HepG2 (cell line): ENCODE measurements around the gene CEACAM8. TPM values are rescaled to one million over a fixed set of nuclear protein-coding genes. Genes with fewer than 3 reads are reported as not detected.
"Not testable (repeated sequence)": the region's sequence is repeated elsewhere in the genome, so short reads cannot be mapped to it uniquely, and the experiment has no call there.

Source experiments
- ATAC-seq: fragments of 200-7000 bp; cut with Tn5 transposase; 3 replicates; pipeline ENCODE4 v1.9.1; 2020; ENCODE audit warnings: mild to moderate bottlenecking, moderate library complexity
- BruUV-seq: library from RNA; stranded (reverse); fragments of 400-500 nt; replicated peaks from 2 replicates; lab custom pipeline; 2021; lab: Mats Ljungman, UMichigan
- CTCF ChIA-PET: fragments of 300-600 bp; formaldehyde crosslinking; extraction: SDS; loops from one replicate; lab custom pipeline; 2021; ENCODE audit warnings: low total read pairs, inconsistent platforms, low intra/inter-chr PET ratio; lab: Yijun Ruan, JAX
- POLR2A ChIA-PET: fragments of 350-600 bp; sonication (Branson Sonifier 250); formaldehyde crosslinking; loops from one replicate; lab custom pipeline; 2020; ENCODE audit warnings: antibody characterized with exemption, inconsistent platforms; lab: Yijun Ruan, JAX
- DNase-seq: peaks from one replicate; pipeline ENCODE4 v3.0.0-alpha.2; 2015; ENCODE audit warnings: low spot score
- FAIRE-seq: peaks from 3 replicates; lab custom pipeline; 2011; peaks lifted over from hg19 to GRCh38; lab: Jason Lieb, UNC
- H2AFZ ChIP-seq: one replicate; pipeline ENCODE4 v1.6.1; 2011; ENCODE audit warnings: low read length, inconsistent platforms
- H3K27ac ChIP-seq: fragments of 300-600 bp; 3 replicates; pipeline ENCODE4 v1.8.0; 2011; ENCODE audit warnings: mixed run types, mild to moderate bottlenecking, mixed read lengths, low read length, inconsistent platforms; ENCODE audit not compliant: insufficient read depth; ENCODE audit errors: extremely low read length
- H3K27me3 ChIP-seq, 2 experiments: fragments of 200-600 bp in 1 of 2; 2 replicates in 1 of 2; 3 replicates in 1 of 2; pipeline versions ENCODE4 v1.6.0 to v1.8.0; 2011; ENCODE audit warnings: low read length in 2 of 2, mild to moderate bottlenecking in 2 of 2, moderate library complexity in 2 of 2, inconsistent platforms in 1 of 2; ENCODE audit not compliant: insufficient read depth in 2 of 2, control insufficient read depth in 1 of 2
- H3K36me3 ChIP-seq, 2 experiments: fragments of 200-600 bp in 1 of 2; replicated peaks in 1 of 2; 2 replicates in 1 of 2; 3 replicates in 1 of 2; pipeline versions ENCODE4 v1.5.1 to v1.8.0; 2011; ENCODE audit warnings: low read length in 2 of 2, inconsistent platforms in 1 of 2; ENCODE audit not compliant: insufficient read depth in 2 of 2, control insufficient read depth in 1 of 2
- H3K4me1 ChIP-seq: 2 replicates; pipeline ENCODE4 v1.5.1; 2012; ENCODE audit warnings: low read length, inconsistent platforms; ENCODE audit not compliant: insufficient read depth
- H3K4me2 ChIP-seq: 2 replicates; pipeline ENCODE4 v1.6.0; 2011; ENCODE audit warnings: low read depth, low read length, inconsistent platforms
- H3K4me3 ChIP-seq, 3 experiments: fragments of 200-600 bp in 1 of 3; sonication (generic), shearing (Covaris generic) in 1 of 3; replicated peaks in 1 of 3; 2 replicates each; pipeline ENCODE4 v1.5.1; 2011 to 2016; ENCODE audit warnings: low read length in 3 of 3, inconsistent platforms in 2 of 3, low read depth in 2 of 3, mild to moderate bottlenecking in 2 of 3, control low read depth in 1 of 3, mixed read lengths in 1 of 3; ENCODE audit not compliant: insufficient read depth in 1 of 3
- H3K79me2 ChIP-seq: one replicate; pipeline ENCODE4 v1.6.1; 2011; ENCODE audit warnings: low read length, inconsistent platforms; ENCODE audit not compliant: insufficient read depth
- H3K9ac ChIP-seq: 2 replicates; pipeline ENCODE4 v1.6.0; 2011; ENCODE audit warnings: mild to moderate bottlenecking, low read depth, low read length, inconsistent platforms; ENCODE audit not compliant: insufficient read depth
- H3K9me3 ChIP-seq: 2 replicates; pipeline ENCODE4 v1.5.1; 2012; ENCODE audit warnings: mild to moderate bottlenecking, low read length
- H4K20me1 ChIP-seq: 2 replicates; pipeline ENCODE4 v1.6.0; 2011; ENCODE audit warnings: inconsistent platforms, mild to moderate bottlenecking, low read length, moderate library complexity; ENCODE audit not compliant: insufficient read depth
- ASH2L ChIP-seq: fragments of 300-600, 200-600 bp; sonication (generic); IDR thresholded peaks from 2 replicates; pipeline ENCODE4 v1.7.0; 2017; ENCODE audit warnings: low read depth, mild to moderate bottlenecking, moderate library complexity, mixed read lengths, low read length; ENCODE audit not compliant: insufficient read length
- FOSL2 ChIP-seq: sonication (generic); formaldehyde crosslinking; IDR thresholded peaks from 2 replicates; pipeline ENCODE4 v1.4.0; 2020; ENCODE audit warnings: missing genetic modification reagents
- SIN3A ChIP-seq: IDR thresholded peaks from 2 replicates; pipeline ENCODE4 v1.6.1; 2011; ENCODE audit warnings: low read depth, mild to moderate bottlenecking, control low read depth, low read length, borderline replicate concordance
- ZBTB39 ChIP-seq: sonication (generic); formaldehyde crosslinking; IDR thresholded peaks from 2 replicates; pipeline ENCODE4 v1.5.0; 2020; ENCODE audit warnings: missing genetic modification reagents
- ZFP37 ChIP-seq: sonication (generic); formaldehyde crosslinking; IDR thresholded peaks from 2 replicates; pipeline ENCODE4 v1.4.0; 2020; ENCODE audit warnings: missing genetic modification reagents, borderline replicate concordance
- ZNF251 ChIP-seq: sonication (generic); formaldehyde crosslinking; IDR thresholded peaks from 2 replicates; pipeline ENCODE4 v1.9.0; 2021; ENCODE audit warnings: mild to moderate bottlenecking, missing genetic modification reagents
- ZNF777 ChIP-seq: sonication (generic); formaldehyde crosslinking; IDR thresholded peaks from 2 replicates; pipeline ENCODE4 v1.4.0; 2020; ENCODE audit warnings: missing genetic modification reagents
- ZSCAN31 ChIP-seq: sonication (generic); formaldehyde crosslinking; IDR thresholded peaks from 2 replicates; pipeline ENCODE4 v1.5.0; 2020; ENCODE audit warnings: low read depth, mild to moderate bottlenecking, missing genetic modification reagents
- WGBS: methylation state at CpG from one replicate; pipeline ENCODE4 v1.1.6; 2017; ENCODE audit warnings: low lambda C conversion rate; 5-methylcytosine and 5-hydroxymethylcytosine counted together
- in situ Hi-C: cut with HindIII; loops from 2 replicates; pipeline ENCODE4 v1.10.0; 2017; ENCODE audit warnings: low pct_unique_long_range_greater_than_20kb; ENCODE audit not compliant: extremely low pct_ligation_motif_present
- intact Hi-C: fragments of 100-400 bp; cut with micrococcal nuclease; formaldehyde crosslinking; loops from one replicate; pipeline ENCODE4 v1.10.0; 2022; ENCODE audit not compliant: unreplicated experiment
- polyA plus RNA-seq, 8 experiments: library from polyadenylated mRNA; depleted of rRNA in 3 of 8; stranded (reverse) in 7 of 8; unstranded in 1 of 8; fragments of >200 nt; fragmentation: Illumina TruSeq in 4 of 8; extraction: Trizol in 4 of 8; gene quantifications; 2 replicates each; pipeline versions ENCODE4 v1.2.1 to v1.2.3, GENCODE V29; 2011 to 2016; ENCODE audit warnings: low read depth in 4 of 8, missing spikeins in 1 of 8, mixed read lengths in 1 of 8; ENCODE audit not compliant: insufficient read depth in 1 of 8
- total RNA-seq, 5 experiments: library from RNA; depleted of rRNA; stranded (reverse); fragments of >200 nt; fragmentation: Illumina TruSeq; extraction: Trizol; gene quantifications; 2 replicates each; pipeline ENCODE4 v1.2.3, GENCODE V29; 2016; ENCODE audit warnings: low read depth in 1 of 5

CEACAM8 gene
- total and polyA plus RNA-seq, 2 of the 13 experiments (the other 11 are each of a cell fraction or from before 2014, with no cell fraction given) = not detected

GRCh38 chr19:42619271-42619670 lies 24.5 kb upstream of the CEACAM8 start:
- Histone ChIP-seq H3K27me3 (0 out of 5 replicates have a peak, but pooled peaks cover 0 to 4% of the 10 kb centered on the region in 2 experiments), H3K27ac (no peak overlapping the region), H3K9me3 (no peaks in the 10 kb centered on the region), H3K4me1 (no peaks in the 10 kb centered on the region), H3K4me3 (no peak overlapping the region), H3K9ac (no peak overlapping the region), H3K79me2 (no peaks in the 10 kb centered on the region), H3K4me2 (no peak overlapping the region), H2AFZ (no peak overlapping the region), H4K20me1 (no peaks in the 10 kb centered on the region), H3K36me3 (no peaks in the 10 kb centered on the region)
- WGBS = 0% methylated on average over 1 of the region's 1 CpG
- POLR2A ChIA-PET = no interaction called here
- DNase-seq (no peak), ATAC-seq (no peak), FAIRE-seq (no peak)
- intact Hi-C loops = no loop called here
- in situ Hi-C loops = no loop called here
- TF ChIP-seq ZNF251 (CRISPR knock-in tag) = no peak
- CTCF ChIA-PET = no interaction called here
- BruUV-seq = no TSS peak

- no peak overlapping the region for H3K4me3 ChIP-seq
- no peak overlapping the region for H3K9ac ChIP-seq
- no peak overlapping the region for H3K27ac ChIP-seq
- no peaks in the 10 kb centered on the region for H4K20me1 ChIP-seq
- DNase-seq (no peak), FAIRE-seq (no peak)
- H3K4me2 ChIP-seq = no peak overlapping the region
- H2AFZ ChIP-seq = no peak overlapping the region
- CTCF ChIA-PET = no interaction called here
- BruUV-seq = no TSS peak
- no peaks in the 10 kb centered on the region for H3K79me2 ChIP-seq
- no peaks in the 10 kb centered on the region for H3K4me1 ChIP-seq
- WGBS = 33% methylated on average over 5 of the region's 5 CpGs
- no peaks in the 10 kb centered on the region for H3K36me3 ChIP-seq
- in situ Hi-C loops (no loop called here), intact Hi-C loops (no loop called here)
- no peaks in the 10 kb centered on the region for H3K9me3 ChIP-seq
- peaks cover 0 to 9% of the 10 kb centered on the region in 2 experiments; a peak in 2 of 5 replicates for H3K27me3 ChIP-seq
- TF ChIP-seq ZFP37 = no peak
- no peak for TF ChIP-seq ZSCAN31 (CRISPR knock-in tag)
- TF ChIP-seq ASH2L = no peak
- no peak for TF ChIP-seq ZNF777 (CRISPR knock-in tag)
- TF ChIP-seq SIN3A = no peak
- no peak for TF ChIP-seq ZBTB39 (CRISPR knock-in tag)
- TF ChIP-seq FOSL2 (CRISPR knock-in tag) = no peak
- TF ChIP-seq, all 625 proteins: peak for 0
- POLR2A ChIA-PET = no interaction called here
- no peak for ATAC-seq
Measured at GRCh38 chr19:42613666-42614065, 18.9 kb upstream of the CEACAM8 start.

- H2AFZ ChIP-seq, H4K20me1 ChIP-seq, DNase-seq, H3K4me2 ChIP-seq, in situ Hi-C loops, ATAC-seq, H3K4me1 ChIP-seq, H3K36me3 ChIP-seq, H3K27ac ChIP-seq, H3K27me3 ChIP-seq, POLR2A ChIA-PET, H3K9ac ChIP-seq, H3K79me2 ChIP-seq, H3K9me3 ChIP-seq, H3K4me3 ChIP-seq, intact Hi-C loops, FAIRE-seq, BruUV-seq, CTCF ChIA-PET: not testable (repeated sequence)
- WGBS = 58% methylated on average over 3 of the region's 33 CpGs
Measured at GRCh38 chr19:42610401-42610915, 15.7 kb upstream of the CEACAM8 start.
